GM19395 (cell line): ENCODE results near the gene PRPF40B.

ENCODE experiments used
- ATAC-seq: cut with Tn5 transposase; IDR thresholded peaks from one replicate; pipeline ENCODE4 v1.9.1; 2021; ENCODE audit warnings: mild to moderate bottlenecking, moderate library complexity; ENCODE audit not compliant: unreplicated experiment

Gene PRPF40B

DNA sequence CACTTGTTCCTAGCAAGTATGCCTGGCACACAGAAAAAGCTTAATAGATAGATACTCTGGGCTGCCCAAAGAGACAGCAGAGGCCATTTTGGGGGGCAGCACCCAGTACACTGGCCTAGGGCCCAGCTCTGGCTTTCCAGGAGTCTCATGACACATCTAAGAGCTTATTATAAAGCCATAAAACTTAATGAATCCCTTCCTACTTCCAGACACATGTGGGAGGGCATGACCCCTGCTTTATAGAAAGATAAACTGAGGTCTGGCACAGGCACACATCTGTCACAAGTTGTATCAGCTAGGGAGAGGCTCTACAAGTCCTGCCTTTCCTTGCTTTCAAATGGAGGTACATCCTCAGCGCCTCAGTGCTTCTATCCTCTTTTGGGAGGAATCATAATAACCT is 56.7 kb downstream of the PRPF40B start:
- ATAC-seq: no peak

DNA sequence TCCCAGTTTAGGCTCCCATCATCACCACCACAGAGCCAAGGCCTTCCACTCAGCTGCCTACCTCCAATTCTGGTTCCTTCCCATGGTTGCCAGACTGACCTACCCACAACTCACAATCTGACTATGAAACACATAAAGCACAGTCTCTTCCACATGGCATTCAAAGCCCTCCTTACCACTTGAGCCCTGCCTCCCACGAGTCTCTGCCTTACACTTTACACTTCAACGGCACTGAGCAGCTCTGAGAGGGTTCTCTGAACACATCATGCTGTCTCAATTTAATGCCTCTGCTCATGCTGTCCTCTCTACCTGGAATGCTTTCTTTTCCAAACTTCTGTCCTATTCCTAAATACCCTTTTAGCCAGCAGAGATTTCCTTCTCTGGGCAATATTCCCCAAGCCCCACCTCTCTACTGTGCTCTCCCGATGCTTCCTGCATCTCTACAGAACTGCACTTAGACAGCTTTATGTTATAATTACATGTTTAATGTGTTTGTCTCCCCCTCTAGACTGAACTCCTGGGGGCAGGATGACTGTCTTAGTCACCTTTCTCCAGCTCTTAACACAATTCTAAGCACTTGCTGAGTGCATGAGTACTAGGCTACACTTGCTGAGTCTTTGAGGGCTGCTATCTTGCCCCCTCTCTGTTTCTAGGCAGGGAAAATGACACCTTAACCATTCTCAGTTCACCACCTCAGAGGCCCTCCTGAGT is 60.4 kb downstream of the PRPF40B start:
- no peak for ATAC-seq

DNA sequence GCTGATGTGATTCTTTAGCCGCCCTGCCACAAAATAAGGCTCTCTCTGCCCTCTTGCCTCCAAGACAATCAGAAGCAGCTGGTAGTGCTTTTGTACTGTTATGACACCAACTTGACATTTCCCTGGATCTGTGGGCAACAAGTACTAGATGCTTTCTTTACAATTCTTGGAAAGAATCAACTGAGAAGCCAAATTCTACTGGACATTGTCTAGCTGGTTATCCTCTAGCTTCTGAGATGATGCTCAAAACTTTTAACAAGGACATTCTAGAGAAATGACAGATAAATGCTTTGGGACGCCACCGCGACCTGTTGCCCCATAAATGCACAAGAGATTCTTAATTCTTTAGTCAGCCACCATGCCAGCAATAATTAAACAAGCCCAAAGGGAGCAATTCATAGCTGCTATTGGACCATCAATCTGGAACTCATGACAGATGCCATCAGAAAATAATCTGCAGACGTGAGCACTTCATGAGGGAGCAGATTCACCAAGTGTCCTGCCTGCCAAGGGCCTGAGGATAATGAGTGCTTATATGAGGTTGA is 61.0 kb downstream of the PRPF40B start:
- no peak for ATAC-seq

DNA sequence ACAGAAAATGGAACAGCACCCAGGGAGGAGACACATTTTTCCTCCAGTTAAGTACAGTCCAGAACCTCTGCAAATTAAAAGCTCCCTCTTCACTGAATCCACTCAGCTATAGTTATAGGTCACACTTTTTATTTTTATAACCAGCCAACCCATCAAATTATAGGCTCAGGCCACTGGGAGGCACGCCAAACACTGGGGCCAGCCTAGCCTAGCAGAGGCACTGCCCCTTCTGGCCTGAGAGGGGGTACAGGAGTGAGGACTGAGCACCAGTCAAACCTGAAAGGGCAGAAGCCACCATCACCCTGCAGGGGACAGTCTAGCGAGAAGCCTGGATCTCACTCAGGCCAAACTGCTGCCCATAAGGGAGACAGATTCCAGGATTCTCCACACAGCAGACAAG is 64.6 kb downstream of the PRPF40B start:
- no peak for ATAC-seq

GRCh38 chr12:49689237-49689636 is 65.9 kb downstream of the PRPF40B start:
- no peak for ATAC-seq

DNA sequence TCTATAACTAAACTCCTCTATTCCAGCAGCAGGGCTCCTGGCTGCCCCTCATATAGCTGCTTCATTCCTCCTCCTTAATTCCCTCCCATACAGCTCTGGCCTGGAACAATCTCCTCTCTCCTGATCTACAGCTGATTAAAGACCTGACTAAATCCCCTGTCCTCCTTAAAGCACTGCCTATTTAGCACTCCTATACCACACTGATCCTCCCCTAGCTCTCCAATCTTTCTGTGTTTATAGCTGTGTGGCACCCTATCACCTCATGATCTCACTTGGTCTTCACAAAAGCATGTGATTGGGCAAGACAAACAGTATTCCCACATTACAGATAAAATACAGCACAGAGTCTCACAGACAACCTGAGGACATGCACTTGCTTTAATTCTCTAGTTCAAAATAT is 66.4 kb downstream of the PRPF40B start:
- no peak for ATAC-seq

GRCh38 chr12:49692851-49693250 is 69.5 kb downstream of the PRPF40B start:
- no peak for ATAC-seq

- no peak for ATAC-seq
Measured at GRCh38 chr12:49693931-49694444, 70.6 kb downstream of the PRPF40B start.
